ENCODE results near the gene LRIT3. TPM values are rescaled to one million over a fixed set of nuclear protein-coding genes. Genes with fewer than 3 reads are reported as not detected.

LRIT3 gene
- total RNA-seq, 1 experiment from 2014 or later, result 0.26 TPM

GRCh38 chr4:109820563-109820962 lies 27.3 kb upstream of the LRIT3 start:
- intact Hi-C loops (cut with micrococcal nuclease; ENCODE audit: unreplicated experiment), result loop anchor here (5.0 kb wide), 1 partner anchor 398 kb away; no protein-coding TSS in a partner anchor
- no peak for TF ChIP-seq CTCF (conservative IDR thresholded peaks at IDR 0.05; ENCODE audit: low read depth, low read length)
- TF ChIP-seq EZH2 (IDR thresholded peaks at IDR 0.05; ENCODE audit: borderline replicate concordance, low read depth, low read length, poor library complexity, severe bottlenecking), result no peak
- Histone ChIP-seq H3K27me3 (replicated peaks; ENCODE audit: insufficient read depth, low read depth, low read length, poor library complexity) (no peaks in the 10 kb centered on the region), H3K36me3 (ENCODE audit: insufficient read depth, low read length, poor library complexity, severe bottlenecking) (peaks cover 84% of the 10 kb centered on the region), H3K4me1 (ENCODE audit: insufficient read depth, low read length, poor library complexity, severe bottlenecking) (peaks cover 15% of the 10 kb centered on the region), H3K4me3 (ENCODE audit: low read depth, low read length, poor library complexity, severe bottlenecking) (no peak overlapping the region), H3K27ac (ENCODE audit: low read depth, low read length, poor library complexity, severe bottlenecking) (no peak overlapping the region), H3K9me3 (ENCODE audit: low read depth, low read length, poor library complexity, severe bottlenecking) (no peaks in the 10 kb centered on the region)
- POLR2A ChIA-PET (ENCODE audit: low non-redundant PET), result interaction anchor here (0.6 kb wide), 1 partner anchor 384 kb away, joined by 3 read pairs; no protein-coding TSS in a partner anchor
- BruUV-seq (replicated peaks), result no TSS peak
- DNase-seq (ENCODE audit: low spot score), result peak; percentile 49
- CTCF ChIA-PET, result no interaction called here

- no peak for TF ChIP-seq CTCF (conservative IDR thresholded peaks at IDR 0.05; ENCODE audit: low read depth, low read length)
- TF ChIP-seq EZH2 (IDR thresholded peaks at IDR 0.05; ENCODE audit: borderline replicate concordance, low read depth, low read length, poor library complexity, severe bottlenecking), result no peak
- no peaks in the 10 kb centered on the region for H3K27me3 ChIP-seq (replicated peaks; ENCODE audit: insufficient read depth, low read depth, low read length, poor library complexity)
- BruUV-seq (replicated peaks), result no TSS peak
- peaks cover 84% of the 10 kb centered on the region for H3K36me3 ChIP-seq (ENCODE audit: insufficient read depth, low read length, poor library complexity, severe bottlenecking)
- DNase-seq (ENCODE audit: low spot score), result no peak
- intact Hi-C loops (cut with micrococcal nuclease; ENCODE audit: unreplicated experiment), result loop anchor here (5.0 kb wide), 1 partner anchor 399 kb away; no protein-coding TSS in a partner anchor
- POLR2A ChIA-PET (ENCODE audit: low non-redundant PET), result interaction anchor here (0.6 kb wide), 1 partner anchor 385 kb away, joined by 3 read pairs; no protein-coding TSS in a partner anchor
- H3K4me1 ChIP-seq (ENCODE audit: insufficient read depth, low read length, poor library complexity, severe bottlenecking), result peaks cover 15% of the 10 kb centered on the region
- no peaks in the 10 kb centered on the region for H3K9me3 ChIP-seq (ENCODE audit: low read depth, low read length, poor library complexity, severe bottlenecking)
- H3K27ac ChIP-seq (ENCODE audit: low read depth, low read length, poor library complexity, severe bottlenecking), result no peak overlapping the region
- H3K4me3 ChIP-seq (ENCODE audit: low read depth, low read length, poor library complexity, severe bottlenecking), result no peak overlapping the region
- CTCF ChIA-PET, result no interaction called here
Observed at GRCh38 chr4:109821185-109821584, 26.7 kb upstream of the LRIT3 start.

- ChIA-PET POLR2A (ENCODE audit: low non-redundant PET) (no interaction called here), CTCF (no interaction called here)
- Histone ChIP-seq H3K4me3 (ENCODE audit: low read depth, low read length, poor library complexity, severe bottlenecking) (no peak overlapping the region), H3K9me3 (ENCODE audit: low read depth, low read length, poor library complexity, severe bottlenecking) (no peaks in the 10 kb centered on the region), H3K36me3 (ENCODE audit: insufficient read depth, low read length, poor library complexity, severe bottlenecking) (peaks cover 47% of the 10 kb centered on the region), H3K4me1 (ENCODE audit: insufficient read depth, low read length, poor library complexity, severe bottlenecking) (no peaks in the 10 kb centered on the region), H3K27ac (ENCODE audit: low read depth, low read length, poor library complexity, severe bottlenecking) (no peak overlapping the region), H3K27me3 (replicated peaks; ENCODE audit: insufficient read depth, low read depth, low read length, poor library complexity) (no peaks in the 10 kb centered on the region)
- peak; percentile 40 for DNase-seq (ENCODE audit: low spot score)
- no TSS peak for BruUV-seq (replicated peaks)
- TF ChIP-seq EZH2 (IDR thresholded peaks at IDR 0.05; ENCODE audit: borderline replicate concordance, low read depth, low read length, poor library complexity, severe bottlenecking) (no peak), CTCF (conservative IDR thresholded peaks at IDR 0.05; ENCODE audit: low read depth, low read length) (peak; percentile 62)
- intact Hi-C loops (cut with micrococcal nuclease; ENCODE audit: unreplicated experiment), result no loop called here
Observed at GRCh38 chr4:109826719-109827118, 21.2 kb upstream of the LRIT3 start.
